Esophagus squamous epithelium (tissue), 5 donors: ENCODE data around the gene CHID1. TPM values are rescaled to one million over a fixed set of nuclear protein-coding genes. Genes with fewer than 3 reads are reported as not detected.

Source experiments
- DNase-seq: peaks from one replicate; lab custom pipeline; 2025; lab: John Stamatoyannopoulos, UW
- H3K27ac ChIP-seq, 4 donors: fragments of 200-600 bp; sonication (generic); one replicate each; pipeline ENCODE4 v1.5.1; 2016 to 2019; ENCODE audit warnings: mild to moderate bottlenecking in 1 of 4
- H3K27me3 ChIP-seq, 4 donors: fragments of 200-600 bp; sonication (generic); 1 replicate in 3 of 4; 2 replicates in 1 of 4; pipeline versions ENCODE4 v1.5.1 to v1.6.0; 2017 to 2021; ENCODE audit warnings: antibody characterized with exemption in 1 of 4
- H3K36me3 ChIP-seq, 3 donors: fragments of 200-600 bp; sonication (generic); one replicate each; pipeline ENCODE4 v1.5.1; 2016 to 2019
- H3K4me1 ChIP-seq, 3 donors: fragments of 200-600 bp; sonication (generic); one replicate each; pipeline ENCODE4 v1.5.1; 2017 to 2019
- H3K4me3 ChIP-seq, 4 donors: fragments of 200-600 bp; sonication (generic); 1 replicate in 3 of 4; 2 replicates in 1 of 4; pipeline ENCODE4 v1.5.1; 2016 to 2019; ENCODE audit warnings: mild to moderate bottlenecking in 2 of 4, moderate library complexity in 1 of 4
- H3K9me3 ChIP-seq, 3 donors: fragments of 200-600 bp; sonication (generic); one replicate each; pipeline ENCODE4 v1.5.1; 2016 to 2019
- POLR2A ChIP-seq, 4 donors: fragments of 450-650 bp; IDR thresholded peaks; one replicate each; pipeline ENCODE4 v1.6.1; 2017; ENCODE audit warnings: antibody characterized with exemption in 4 of 4, mild to moderate bottlenecking in 4 of 4, moderate library complexity in 3 of 4
- WGBS, 2 donors: methylation state at CpG; one replicate each; pipeline ENCODE4 v1.1.5; 2018; 5-methylcytosine and 5-hydroxymethylcytosine counted together
- intact Hi-C: fragments of 100-400 bp; cut with DNase I; formaldehyde crosslinking; loops from one replicate; pipeline ENCODE4 v1.15.0; 2022
- total RNA-seq, 4 donors: library from RNA; depleted of rRNA; stranded (reverse); fragments of >200 nt; gene quantifications; one replicate each; pipeline ENCODE4 v1.1.0, GENCODE V29; 2016
- TF ChIP-seq, protein P1 (sequence below), 6 experiments: fragments of 450-650 bp in 4 of 6; fragments of 200-600 bp in 2 of 6; sonication (generic) in 2 of 6; IDR thresholded peaks; one replicate each; pipeline ENCODE4 v1.5.1; 2016 to 2019; ENCODE audit warnings: antibody characterized with exemption in 6 of 6, mild to moderate bottlenecking in 4 of 6, moderate library complexity in 4 of 6
- donor health status: DM: yes; HTN: yes; CAD: no.

The CHID1 gene
- total RNA-seq, 4 donors from 2014 or later, result 58.2 to 63.4 (median 61.3) TPM

DNA sequence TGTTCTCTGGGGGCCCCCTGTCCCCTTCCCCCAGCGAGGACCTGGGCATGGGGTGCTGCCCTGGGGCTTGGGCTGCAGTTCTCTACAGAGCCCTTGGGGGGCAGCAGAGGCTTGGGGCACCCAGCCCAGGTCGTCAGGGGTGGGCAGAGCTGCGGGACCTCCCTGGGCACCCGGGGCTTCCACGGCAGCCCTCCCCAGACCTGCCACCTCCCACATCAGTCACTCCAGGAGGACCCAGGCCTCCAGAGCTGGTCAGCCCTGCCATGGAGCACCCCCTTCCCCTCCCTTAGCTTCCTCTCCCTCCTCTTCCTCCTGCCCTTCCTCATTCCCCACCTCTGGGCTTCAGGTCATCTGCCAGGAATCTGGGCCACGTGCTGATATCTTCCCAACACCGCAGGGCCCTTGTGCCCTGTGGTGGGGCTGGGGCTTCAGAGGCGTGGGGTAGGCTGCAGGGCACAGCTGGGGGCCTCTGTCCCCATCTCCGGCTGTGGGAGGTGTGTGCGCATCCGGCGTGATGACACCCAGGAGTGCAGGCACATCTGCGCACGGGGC lies 62.2 kb downstream of the CHID1 start:
- H3K36me3 ChIP-seq, result no peaks in the 10 kb centered on the region
- no peak for DNase-seq
- H3K27ac ChIP-seq, result no peak overlapping the region
- peak overlapping the region in 2 of 4 donors; percentile 46 to 62 for H3K4me3 ChIP-seq
- intact Hi-C loops, result loop anchor here (5.0 kb wide), 1 partner anchor 204 kb away; no protein-coding TSS in a partner anchor
- H3K9me3 ChIP-seq, result no peaks in the 10 kb centered on the region
- peaks cover 0 to 41% (median 3%) of the 10 kb centered on the region in 4 donors for H3K27me3 ChIP-seq
- H3K4me1 ChIP-seq, result peaks cover 38 to 81% (median 54%) of the 10 kb centered on the region in 3 donors
- WGBS, 2 donors, result 0% methylated on average over 4 of the region's 14 CpGs; no CpG with 5 or more reads in 1 of the 2 donors
- no peak for TF ChIP-seq POLR2A (IDR thresholded peaks at IDR 0.05)
- TF ChIP-seq, protein P1, sequence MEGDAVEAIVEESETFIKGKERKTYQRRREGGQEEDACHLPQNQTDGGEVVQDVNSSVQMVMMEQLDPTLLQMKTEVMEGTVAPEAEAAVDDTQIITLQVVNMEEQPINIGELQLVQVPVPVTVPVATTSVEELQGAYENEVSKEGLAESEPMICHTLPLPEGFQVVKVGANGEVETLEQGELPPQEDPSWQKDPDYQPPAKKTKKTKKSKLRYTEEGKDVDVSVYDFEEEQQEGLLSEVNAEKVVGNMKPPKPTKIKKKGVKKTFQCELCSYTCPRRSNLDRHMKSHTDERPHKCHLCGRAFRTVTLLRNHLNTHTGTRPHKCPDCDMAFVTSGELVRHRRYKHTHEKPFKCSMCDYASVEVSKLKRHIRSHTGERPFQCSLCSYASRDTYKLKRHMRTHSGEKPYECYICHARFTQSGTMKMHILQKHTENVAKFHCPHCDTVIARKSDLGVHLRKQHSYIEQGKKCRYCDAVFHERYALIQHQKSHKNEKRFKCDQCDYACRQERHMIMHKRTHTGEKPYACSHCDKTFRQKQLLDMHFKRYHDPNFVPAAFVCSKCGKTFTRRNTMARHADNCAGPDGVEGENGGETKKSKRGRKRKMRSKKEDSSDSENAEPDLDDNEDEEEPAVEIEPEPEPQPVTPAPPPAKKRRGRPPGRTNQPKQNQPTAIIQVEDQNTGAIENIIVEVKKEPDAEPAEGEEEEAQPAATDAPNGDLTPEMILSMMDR (IDR thresholded peaks at IDR 0.05), result peak; percentile 61 to 91 (median 84)

DNA sequence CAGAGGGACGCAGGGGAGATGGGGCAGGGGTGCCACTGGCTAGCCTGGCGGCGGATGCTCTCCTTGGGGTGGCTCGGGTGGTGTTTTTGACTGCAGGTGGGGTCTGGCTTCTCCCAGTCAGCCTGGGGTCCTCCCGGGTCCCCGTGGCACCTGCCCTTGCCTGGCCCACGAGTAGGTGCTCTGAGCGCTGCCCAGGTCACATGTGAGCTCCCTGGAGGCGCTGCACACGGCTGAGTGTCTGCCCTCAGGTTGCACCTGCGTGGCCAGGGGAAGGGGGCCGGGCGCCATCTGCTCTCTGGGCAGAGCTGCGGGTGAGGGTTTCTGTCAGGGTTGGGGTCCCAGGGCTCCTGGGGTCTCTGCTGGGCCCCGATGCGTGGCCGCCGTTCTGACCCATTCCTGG lies 62.7 kb downstream of the CHID1 start:
- TF ChIP-seq POLR2A (IDR thresholded peaks at IDR 0.05), result no peak
- TF ChIP-seq, protein P1 (IDR thresholded peaks at IDR 0.05), result no peak
- Histone ChIP-seq H3K4me1 (peaks cover 43 to 87% (median 58%) of the 10 kb centered on the region in 3 donors), H3K9me3 (no peaks in the 10 kb centered on the region), H3K4me3 (no peak overlapping the region), H3K27ac (no peak overlapping the region), H3K27me3 (peaks cover 0 to 41% (median 3%) of the 10 kb centered on the region in 4 donors), H3K36me3 (no peaks in the 10 kb centered on the region)
- 93% methylated on average over 3 of the region's 18 CpGs for WGBS, 2 donors
- intact Hi-C loops, result loop anchor here (5.0 kb wide), 1 partner anchor 204 kb away; no protein-coding TSS in a partner anchor
- no peak for DNase-seq

- TF ChIP-seq POLR2A (IDR thresholded peaks at IDR 0.05), result no peak
- TF ChIP-seq, protein P1 (IDR thresholded peaks at IDR 0.05), result no peak
- 12 to 33% methylated on average over 4 to 6 of the region's 11 CpGs for WGBS, 2 donors
- Histone ChIP-seq H3K27ac (peak overlapping the region; percentile 22 to 98 (median 92)), H3K4me3 (no peak overlapping the region), H3K4me1 (peaks cover 45 to 91% (median 60%) of the 10 kb centered on the region in 3 donors), H3K9me3 (no peaks in the 10 kb centered on the region), H3K36me3 (no peaks in the 10 kb centered on the region), H3K27me3 (peaks cover 0 to 41% (median 3%) of the 10 kb centered on the region in 4 donors)
- intact Hi-C loops, result loop anchor here (5.0 kb wide), 1 partner anchor 206 kb away; no protein-coding TSS in a partner anchor
- DNase-seq, result no peak
Measured at GRCh38 chr11:846496-847098, 64.0 kb downstream of the CHID1 start.

DNA sequence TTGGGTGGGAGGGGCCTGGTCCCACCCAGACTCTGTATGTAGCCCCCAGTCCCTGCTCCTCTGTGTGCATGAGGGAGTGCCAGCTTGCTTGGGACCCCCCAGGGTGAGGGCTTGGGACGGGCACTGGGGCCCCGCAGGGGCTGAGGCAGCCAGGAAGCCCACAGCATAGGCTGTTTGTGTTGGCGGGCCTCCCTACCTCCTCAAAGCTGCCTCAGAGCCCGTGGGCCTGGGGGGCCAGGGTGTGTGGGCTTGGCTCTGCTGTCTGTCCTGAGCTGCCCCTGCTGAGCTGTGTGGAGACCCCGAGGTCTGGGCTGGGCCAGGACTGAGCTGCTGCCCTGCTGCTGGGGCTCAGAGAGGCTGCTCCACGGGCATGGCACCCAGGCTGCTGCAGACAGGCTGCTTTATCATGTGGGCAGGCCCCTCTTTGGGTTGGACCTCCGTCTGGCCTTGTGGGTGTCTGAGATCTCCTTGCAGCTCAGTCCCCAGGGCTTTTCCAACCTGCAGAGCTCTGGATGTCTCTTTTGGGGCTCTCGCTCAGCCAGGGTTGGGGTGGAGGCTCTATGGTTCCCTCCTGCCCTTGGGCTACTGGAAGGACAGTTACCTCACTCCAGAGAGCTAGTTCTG lies 64.6 kb downstream of the CHID1 start:
- H3K9me3 ChIP-seq, result no peaks in the 10 kb centered on the region
- intact Hi-C loops, result loop anchor here (5.0 kb wide), 1 partner anchor 206 kb away; no protein-coding TSS in a partner anchor
- DNase-seq, result no peak
- H3K27me3 ChIP-seq, result peaks cover 0 to 41% (median 3%) of the 10 kb centered on the region in 4 donors
- peaks cover 51 to 91% (median 66%) of the 10 kb centered on the region in 3 donors for H3K4me1 ChIP-seq
- TF ChIP-seq, protein P1 (IDR thresholded peaks at IDR 0.05), result no peak
- no peak for TF ChIP-seq POLR2A (IDR thresholded peaks at IDR 0.05)
- H3K36me3 ChIP-seq, result no peaks in the 10 kb centered on the region
- 20% methylated on average over 3 of the region's 8 CpGs; no CpG with 5 or more reads in 1 of the 2 donors for WGBS, 2 donors
- peak overlapping the region in 1 of 4 donors; percentile 89 for H3K4me3 ChIP-seq
- peak overlapping the region; percentile 22 to 98 (median 92) for H3K27ac ChIP-seq
